Mesenchymal stem cell (in vitro differentiated cells and primary cell): ENCODE results near the gene RAB32. TPM values are rescaled to one million over a fixed set of nuclear protein-coding genes. Genes with fewer than 3 reads are reported as not detected.

Source experiments
- DNase-seq: peaks from one replicate; pipeline ENCODE4 v3.0.0-alpha.2; 2013
- H2AFZ ChIP-seq: one replicate; pipeline ENCODE4 v1.6.1; 2013; ENCODE audit warnings: low read depth, mild to moderate bottlenecking, control low read depth, inconsistent platforms, low read length, moderate library complexity
- H2AK5ac ChIP-seq: 2 replicates; pipeline ENCODE4 v1.6.1; 2013; ENCODE audit warnings: low read length, moderate library complexity, mild to moderate bottlenecking, inconsistent platforms; ENCODE audit not compliant: severe bottlenecking
- H2BK120ac ChIP-seq: one replicate; pipeline ENCODE4 v1.6.1; 2013; ENCODE audit warnings: low read depth, mild to moderate bottlenecking, inconsistent platforms, low read length, moderate library complexity
- H2BK12ac ChIP-seq, 2 experiments: one replicate each; pipeline ENCODE4 v1.6.1; 2013; ENCODE audit warnings: inconsistent platforms in 2 of 2, low read length in 2 of 2, mild to moderate bottlenecking in 2 of 2, moderate library complexity in 2 of 2, control low read depth in 1 of 2
- H2BK15ac ChIP-seq: one replicate; pipeline ENCODE4 v1.6.1; 2013; ENCODE audit warnings: mild to moderate bottlenecking, low read depth, inconsistent platforms; ENCODE audit not compliant: poor library complexity, severe bottlenecking
- H2BK5ac ChIP-seq: 2 replicates; pipeline ENCODE4 v1.6.1; 2013; ENCODE audit warnings: low read depth, mild to moderate bottlenecking, low read length, control low read depth, inconsistent platforms; ENCODE audit not compliant: poor library complexity, severe bottlenecking
- H3K14ac ChIP-seq, 2 experiments: one replicate each; pipeline ENCODE4 v1.6.1; 2013; ENCODE audit warnings: inconsistent platforms in 2 of 2, low read length in 2 of 2, control low read depth in 1 of 2, mild to moderate bottlenecking in 1 of 2, moderate library complexity in 1 of 2
- H3K18ac ChIP-seq, 2 experiments: one replicate each; pipeline ENCODE4 v1.6.1; 2013; ENCODE audit warnings: inconsistent platforms in 2 of 2, low read length in 2 of 2, control low read depth in 1 of 2, low read depth in 1 of 2, mild to moderate bottlenecking in 1 of 2
- H3K23ac ChIP-seq, 2 experiments: one replicate each; pipeline ENCODE4 v1.6.1; 2013; ENCODE audit warnings: inconsistent platforms in 2 of 2, low read length in 2 of 2, mild to moderate bottlenecking in 2 of 2, moderate library complexity in 2 of 2, control low read depth in 1 of 2
- H3K27ac ChIP-seq: 2 replicates; pipeline ENCODE4 v1.5.1; 2013; ENCODE audit warnings: mild to moderate bottlenecking, moderate library complexity, low read length, control low read depth, inconsistent platforms; ENCODE audit not compliant: poor library complexity, severe bottlenecking
- H3K27me3 ChIP-seq, 2 experiments: 2 replicates each; pipeline versions ENCODE4 v1.6.1 to v1.7.0; 2013; ENCODE audit warnings: low read length in 2 of 2, mild to moderate bottlenecking in 2 of 2, moderate library complexity in 2 of 2, control low read depth in 1 of 2, inconsistent platforms in 1 of 2; ENCODE audit not compliant: control insufficient read depth in 1 of 2, insufficient read depth in 1 of 2
- H3K36me3 ChIP-seq, 2 experiments: 2 replicates each; pipeline versions ENCODE4 v1.6.1 to v1.7.0; 2013; ENCODE audit warnings: low read length in 2 of 2, control low read depth in 1 of 2, inconsistent platforms in 1 of 2, low read depth in 1 of 2, mild to moderate bottlenecking in 1 of 2; ENCODE audit not compliant: insufficient read depth in 2 of 2, control insufficient read depth in 1 of 2
- H3K4ac ChIP-seq, 2 experiments: one replicate each; pipeline ENCODE4 v1.6.1; 2013; ENCODE audit warnings: inconsistent platforms in 2 of 2, low read length in 2 of 2, mild to moderate bottlenecking in 2 of 2, moderate library complexity in 2 of 2, control low read depth in 1 of 2, low read depth in 1 of 2
- H3K4me1 ChIP-seq: 2 replicates; pipeline ENCODE4 v1.6.1; 2013; ENCODE audit warnings: low read depth, low read length, control low read depth; ENCODE audit not compliant: control insufficient read depth, insufficient read depth
- H3K4me2 ChIP-seq: 2 replicates; pipeline ENCODE4 v1.6.1; 2013; ENCODE audit warnings: low read length, mild to moderate bottlenecking, inconsistent platforms; ENCODE audit not compliant: poor library complexity, severe bottlenecking
- H3K4me3 ChIP-seq, 2 experiments: 2 replicates each; pipeline versions ENCODE4 v1.5.1 to v1.7.0; 2013; ENCODE audit warnings: low read length in 2 of 2, mild to moderate bottlenecking in 2 of 2, control low read depth in 1 of 2, low read depth in 1 of 2; ENCODE audit not compliant: insufficient read depth in 1 of 2
- H3K79me1 ChIP-seq: replicated peaks from 2 replicates; pipeline ENCODE4 v1.6.1; 2013; ENCODE audit warnings: mild to moderate bottlenecking, control low read depth, low read length, inconsistent platforms; ENCODE audit not compliant: poor library complexity, severe bottlenecking
- H3K9ac ChIP-seq: 2 replicates; pipeline ENCODE4 v1.7.0; 2013; ENCODE audit warnings: mild to moderate bottlenecking, low read length, moderate library complexity
- H3K9me3 ChIP-seq: 2 replicates; pipeline ENCODE4 v1.7.0; 2013; ENCODE audit warnings: mild to moderate bottlenecking, low read length; ENCODE audit not compliant: control insufficient read depth
- H4K8ac ChIP-seq: one replicate; pipeline ENCODE4 v1.6.1; 2013; ENCODE audit warnings: inconsistent platforms, mild to moderate bottlenecking, low read length, moderate library complexity
- H4K91ac ChIP-seq: one replicate; pipeline ENCODE4 v1.6.1; 2013; ENCODE audit warnings: mild to moderate bottlenecking, low read length, inconsistent platforms
- WGBS: methylation state at CpG from one replicate; pipeline ENCODE4 v1.1.7; 2013; ENCODE audit warnings: mixed read lengths; 5-methylcytosine and 5-hydroxymethylcytosine counted together
- polyA plus RNA-seq, 2 experiments: library from polyadenylated mRNA; stranded (reverse); fragments of 200-250 nt; gene quantifications; one replicate each; pipeline ENCODE4 v1.2.3, GENCODE V29; 2013

Gene RAB32
- polyA plus RNA-seq (2013, experiment 1 of 2), result 85.0 TPM
- polyA plus RNA-seq (2013, experiment 2 of 2), result 90.3 TPM

DNA sequence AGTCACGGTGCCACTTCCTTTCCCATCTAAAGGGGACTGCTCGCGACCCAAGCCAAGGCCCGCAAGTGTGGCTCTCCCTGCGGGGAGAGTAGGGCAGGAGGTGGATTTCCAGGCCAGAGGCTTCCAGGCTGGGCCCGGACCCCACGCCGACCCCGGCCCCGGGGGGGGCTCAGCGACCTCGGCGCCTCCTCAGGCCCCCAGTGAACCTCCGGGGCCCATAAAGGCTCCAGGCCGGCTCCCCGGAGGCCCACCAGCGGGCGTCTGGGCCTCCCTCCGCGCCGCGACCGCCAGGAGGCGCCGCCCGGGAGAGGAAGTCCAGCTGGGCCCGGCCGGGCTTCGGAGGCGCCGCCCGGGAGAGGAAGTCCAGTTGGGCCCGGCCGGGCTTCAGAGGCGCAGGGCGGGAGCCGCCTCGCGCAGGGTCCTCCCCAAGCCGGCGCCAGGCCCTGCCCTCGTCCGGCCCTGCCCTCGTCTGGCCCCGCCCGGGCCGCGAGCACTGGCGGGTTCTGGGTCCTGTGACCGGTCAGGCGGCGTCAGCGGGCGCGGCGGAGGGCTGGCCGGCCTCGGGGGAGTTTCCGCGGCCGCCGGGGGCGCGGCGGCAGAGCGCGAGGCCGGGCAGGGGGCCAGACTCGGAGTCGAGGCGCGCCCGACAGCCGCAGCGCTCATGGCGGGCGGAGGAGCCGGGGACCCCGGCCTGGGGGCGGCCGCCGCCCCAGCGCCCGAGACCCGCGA lies at the start of gene RAB32:
Gene RAB32, plus strand, starts transcription at position 623 of the 729 bp plus-strand sequence. Its CDS starts 39 bp downstream, at position 662.
- peak within 1 kb of the TSS; percentile 93 to 97 for H3K18ac ChIP-seq
- no peak within 1 kb of the TSS for H2AK5ac ChIP-seq
- peak within 1 kb of the TSS; percentile 53 for H2AFZ ChIP-seq
- H3K4ac ChIP-seq, result peak within 1 kb of the TSS; percentile 88 to 96
- no peaks in the 10 kb centered on the region for H3K27me3 ChIP-seq
- H3K4me3 ChIP-seq, result peak within 1 kb of the TSS; percentile 85 to 90
- peaks cover 7% of the 10 kb centered on the region for H3K4me1 ChIP-seq
- H2BK15ac ChIP-seq, result peak within 1 kb of the TSS; percentile 92
- H3K79me1 ChIP-seq, result no peaks in the 10 kb centered on the region
- peak; percentile 95 for DNase-seq
- H2BK120ac ChIP-seq, result peak within 1 kb of the TSS; percentile 52
- 5% methylated on average over 62 of the region's 86 CpGs for whole genome bisulfite sequencing
- peak within 1 kb of the TSS in 1 of 2 experiments; percentile 86 for H3K23ac ChIP-seq
- peak within 1 kb of the TSS; percentile 54 for H2BK5ac ChIP-seq
- H3K9ac ChIP-seq, result peak within 1 kb of the TSS; percentile 98
- H3K14ac ChIP-seq, result peak within 1 kb of the TSS in 1 of 2 experiments; percentile 95
- peak within 1 kb of the TSS; percentile 65 for H4K91ac ChIP-seq
- H3K9me3 ChIP-seq, result no peaks in the 10 kb centered on the region
- peak within 1 kb of the TSS; percentile 86 for H3K4me2 ChIP-seq
- H3K36me3 ChIP-seq, result peaks cover 0 to 2% of the 10 kb centered on the region in 2 experiments
- H2BK12ac ChIP-seq, result peak within 1 kb of the TSS; percentile 63 to 90
- peak within 1 kb of the TSS; percentile 93 for H4K8ac ChIP-seq
- H3K27ac ChIP-seq, result peak within 1 kb of the TSS; percentile 92

DNA sequence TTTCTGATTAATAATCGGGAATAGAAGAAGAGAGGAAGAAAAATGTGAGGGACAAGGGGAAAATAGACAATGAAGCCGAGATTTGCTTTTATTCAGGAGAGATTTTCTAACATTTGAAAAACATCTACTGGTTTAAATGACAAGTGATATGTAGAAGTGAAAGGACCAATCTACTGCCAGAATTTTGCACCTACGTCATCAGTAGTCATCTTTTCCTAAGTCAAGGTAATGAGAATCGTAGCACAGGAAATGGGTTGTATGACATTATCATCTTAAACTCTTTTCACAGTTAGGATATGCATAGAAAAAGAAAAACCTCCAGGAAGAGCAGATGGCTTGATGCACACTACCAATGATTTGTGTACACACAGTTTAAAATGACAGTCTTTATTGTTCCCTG lies 45.3 kb upstream of the RAB32 start:
- no peak overlapping the region for H3K23ac ChIP-seq
- no peak overlapping the region for H3K18ac ChIP-seq
- no peak overlapping the region for H2BK12ac ChIP-seq
- DNase-seq, result no peak
- H2BK5ac ChIP-seq, result no peak overlapping the region
- H2BK15ac ChIP-seq, result no peak overlapping the region
- no peak overlapping the region for H4K8ac ChIP-seq
- no peak overlapping the region for H2AK5ac ChIP-seq
- no peaks in the 10 kb centered on the region for H3K79me1 ChIP-seq
- H3K27ac ChIP-seq, result no peak overlapping the region
- no peak overlapping the region for H3K14ac ChIP-seq
- WGBS, result 71% methylated on average over 4 of the region's 4 CpGs
- H3K36me3 ChIP-seq, result no peaks in the 10 kb centered on the region
- no peak overlapping the region for H3K4ac ChIP-seq
- H2BK120ac ChIP-seq, result no peak overlapping the region
- no peak overlapping the region for H3K4me2 ChIP-seq
- no peak overlapping the region for H2AFZ ChIP-seq
- H4K91ac ChIP-seq, result no peak overlapping the region
- no peaks in the 10 kb centered on the region for H3K9me3 ChIP-seq
- no peak overlapping the region for H3K9ac ChIP-seq
- H3K4me1 ChIP-seq, result no peaks in the 10 kb centered on the region
- H3K4me3 ChIP-seq, result no peak overlapping the region
- H3K27me3 ChIP-seq, result no peaks in the 10 kb centered on the region

DNA sequence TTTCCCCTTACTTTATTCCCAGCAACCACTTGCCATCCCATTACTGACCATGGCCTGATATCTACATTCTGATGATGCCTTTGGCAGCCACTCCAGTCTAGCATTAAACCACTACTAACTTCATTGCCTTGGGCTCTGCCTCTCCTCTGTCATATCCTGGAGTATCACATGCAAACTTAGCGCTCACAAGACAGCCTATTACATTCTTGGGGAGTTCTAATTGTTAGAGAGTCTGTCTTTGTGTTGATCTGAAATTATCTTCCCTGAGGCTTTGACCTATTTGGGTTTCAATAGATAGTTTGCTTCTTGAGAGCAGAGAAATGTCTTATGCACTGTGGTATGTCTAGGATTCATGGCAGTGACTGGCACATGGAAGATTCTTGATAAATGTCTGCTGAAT lies 40.5 kb upstream of the RAB32 start:
- Histone ChIP-seq H3K14ac (no peak overlapping the region), H3K23ac (no peak overlapping the region), H3K4ac (no peak overlapping the region), H2BK15ac (no peak overlapping the region), H3K9ac (no peak overlapping the region), H3K9me3 (no peaks in the 10 kb centered on the region), H3K4me2 (no peak overlapping the region), H3K18ac (no peak overlapping the region), H3K27me3 (no peaks in the 10 kb centered on the region), H2BK12ac (no peak overlapping the region), H2BK120ac (no peak overlapping the region), H2BK5ac (no peak overlapping the region), H4K8ac (no peak overlapping the region), H3K27ac (no peak overlapping the region), H3K4me1 (no peaks in the 10 kb centered on the region), H2AFZ (no peak overlapping the region), H3K4me3 (no peak overlapping the region), H3K79me1 (no peaks in the 10 kb centered on the region), H3K36me3 (no peaks in the 10 kb centered on the region), H2AK5ac (no peak overlapping the region), H4K91ac (no peak overlapping the region)
- DNase-seq, result no peak
- 95% methylated on average over 1 of the region's 1 CpG for WGBS

DNA sequence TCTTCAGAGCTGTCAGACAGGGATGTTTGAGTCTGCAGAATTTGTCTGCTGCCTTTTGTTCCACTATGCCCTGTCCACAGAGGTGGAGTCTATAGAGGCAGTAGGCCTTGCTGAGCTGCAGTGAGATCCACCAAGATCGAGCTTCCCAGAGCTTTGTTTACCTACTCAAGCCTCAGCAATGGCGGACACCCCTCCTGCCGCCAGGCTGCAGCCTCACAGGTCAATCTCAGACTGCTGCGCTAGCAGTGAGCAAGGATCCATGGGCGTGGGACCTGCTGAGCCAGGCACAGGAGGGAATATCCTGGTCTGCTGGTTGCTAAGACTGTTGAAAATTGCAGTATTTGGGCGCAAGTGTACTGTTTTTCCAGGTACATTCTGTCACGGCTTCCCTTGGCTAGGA lies 28.4 kb upstream of the RAB32 start:
- no peak overlapping the region for H3K4me3 ChIP-seq
- no peaks in the 10 kb centered on the region for H3K36me3 ChIP-seq
- no peak overlapping the region for H3K18ac ChIP-seq
- 82% methylated on average over 7 of the region's 7 CpGs for WGBS
- H3K4me2 ChIP-seq, result no peak overlapping the region
- no peak overlapping the region for H4K91ac ChIP-seq
- H3K27me3 ChIP-seq, result no peaks in the 10 kb centered on the region
- no peak overlapping the region for H3K9ac ChIP-seq
- no peak overlapping the region for H3K14ac ChIP-seq
- no peaks in the 10 kb centered on the region for H3K79me1 ChIP-seq
- no peak overlapping the region for H2BK5ac ChIP-seq
- H2BK15ac ChIP-seq, result no peak overlapping the region
- no peak overlapping the region for H3K4ac ChIP-seq
- H4K8ac ChIP-seq, result no peak overlapping the region
- H3K27ac ChIP-seq, result no peak overlapping the region
- H2BK12ac ChIP-seq, result no peak overlapping the region
- H3K23ac ChIP-seq, result no peak overlapping the region
- H3K9me3 ChIP-seq, result no peaks in the 10 kb centered on the region
- H2BK120ac ChIP-seq, result no peak overlapping the region
- no peak overlapping the region for H2AK5ac ChIP-seq
- no peak overlapping the region for H2AFZ ChIP-seq
- H3K4me1 ChIP-seq, result no peaks in the 10 kb centered on the region
- DNase-seq, result no peak
